SK-N-SH treated with all-trans-retinoic acid at 6 μM for 48 hours (cell line): ENCODE data around the gene PTPRT.

Experiments
- ATAC-seq: fragments of 200-7000 bp; cut with Tn5 transposase; 3 replicates; pipeline ENCODE4 v1.9.1; 2020; ENCODE audit warnings: mild to moderate bottlenecking, moderate library complexity
- ARNTL ChIP-seq: fragments of 450-650 bp; formaldehyde crosslinking; IDR thresholded peaks from 2 replicates; pipeline ENCODE4 v1.5.0; 2020; ENCODE audit warnings: low read depth, mild to moderate bottlenecking, moderate library complexity, borderline replicate concordance
- CREB5 ChIP-seq: fragments of 250-450 bp; sonication (Bioruptor Pico); IDR thresholded peaks from 2 replicates; pipeline ENCODE4 v1.5.1; 2020; ENCODE audit warnings: low read depth, mild to moderate bottlenecking, moderate library complexity
- CSDC2 ChIP-seq: fragments of 250-450 bp; sonication (Bioruptor Pico); IDR thresholded peaks from 2 replicates; pipeline ENCODE4 v1.5.0; 2020; ENCODE audit warnings: mild to moderate bottlenecking, moderate library complexity
- CSRNP3 ChIP-seq: fragments of 250-450 bp; sonication (Bioruptor Pico); IDR thresholded peaks from 2 replicates; pipeline ENCODE4 v1.5.1; 2021; ENCODE audit warnings: mild to moderate bottlenecking, moderate library complexity
- ESRRG ChIP-seq: fragments of 250-450 bp; sonication (Bioruptor Pico); IDR thresholded peaks from 2 replicates; pipeline ENCODE4 v1.6.1; 2021; ENCODE audit warnings: mild to moderate bottlenecking
- GLIS3 ChIP-seq: fragments of 250-450 bp; sonication (Bioruptor Pico); IDR thresholded peaks from 2 replicates; pipeline ENCODE4 v1.5.0; 2020; ENCODE audit warnings: mild to moderate bottlenecking, moderate library complexity
- ISL1 ChIP-seq: fragments of 250-450 bp; sonication (Bioruptor Pico); IDR thresholded peaks from 2 replicates; pipeline ENCODE4 v2.1.2; 2022; ENCODE audit warnings: mild to moderate bottlenecking, moderate library complexity
- PATZ1 ChIP-seq: fragments of 250-450 bp; sonication (Bioruptor Pico); IDR thresholded peaks from 2 replicates; pipeline ENCODE4 v1.8.0; 2020; ENCODE audit warnings: mild to moderate bottlenecking, moderate library complexity, borderline replicate concordance
- POU6F1 ChIP-seq: fragments of 250-450 bp; sonication (Bioruptor Pico); IDR thresholded peaks from 2 replicates; pipeline ENCODE4 v1.8.0; 2021; ENCODE audit warnings: low read depth, mild to moderate bottlenecking, moderate library complexity, borderline replicate concordance
- PPARA ChIP-seq: fragments of 250-450 bp; sonication (Bioruptor Pico); IDR thresholded peaks from 2 replicates; pipeline ENCODE4 v1.5.0; 2020; ENCODE audit warnings: mild to moderate bottlenecking, borderline replicate concordance
- RARB ChIP-seq: fragments of 250-450 bp; sonication (Bioruptor Pico); IDR thresholded peaks from 2 replicates; pipeline ENCODE4 v1.8.0; 2021; ENCODE audit warnings: mild to moderate bottlenecking, moderate library complexity
- TCF4 ChIP-seq: fragments of 250-450 bp; sonication (Bioruptor Pico); IDR thresholded peaks from 2 replicates; pipeline ENCODE4 v1.8.0; 2021; ENCODE audit warnings: mild to moderate bottlenecking, moderate library complexity, borderline replicate concordance
- TOX ChIP-seq: fragments of 250-450 bp; sonication (Bioruptor Pico); IDR thresholded peaks from 2 replicates; pipeline ENCODE4 v1.8.0; 2021; ENCODE audit warnings: mild to moderate bottlenecking, moderate library complexity, borderline replicate concordance
- TSHZ2 ChIP-seq: fragments of 250-450 bp; sonication (Bioruptor Pico); IDR thresholded peaks from 2 replicates; pipeline ENCODE4 v1.5.0; 2020; ENCODE audit warnings: mild to moderate bottlenecking, moderate library complexity
- ZC3H10 ChIP-seq: fragments of 250-450 bp; sonication (Bioruptor Pico); IDR thresholded peaks from 2 replicates; pipeline ENCODE4 v1.5.1; 2021; ENCODE audit warnings: mild to moderate bottlenecking, moderate library complexity
- ZFP3 ChIP-seq: fragments of 250-450 bp; sonication (Bioruptor Pico); IDR thresholded peaks from 2 replicates; pipeline ENCODE4 v1.5.0; 2020; ENCODE audit warnings: mild to moderate bottlenecking, moderate library complexity
- ZFP30 ChIP-seq: fragments of 450-650 bp; formaldehyde crosslinking; IDR thresholded peaks from 2 replicates; pipeline ENCODE4 v1.5.0; 2022; ENCODE audit warnings: mild to moderate bottlenecking, moderate library complexity
- ZNF565 ChIP-seq: fragments of 450-650 bp; formaldehyde crosslinking; conservative IDR thresholded peaks from 2 replicates; pipeline ENCODE4 v1.5.0; 2020; ENCODE audit warnings: low read depth, mild to moderate bottlenecking, moderate library complexity
- ZNF8 ChIP-seq: fragments of 450-650 bp; formaldehyde crosslinking; IDR thresholded peaks from 2 replicates; pipeline ENCODE4 v1.5.0; 2020; ENCODE audit warnings: mild to moderate bottlenecking, moderate library complexity

Gene PTPRT

GRCh38 chr20:42779216-42779615 is 410.5 kb downstream of the PTPRT start:
- no peak for ATAC-seq
- TF ChIP-seq RARB (CRISPR knock-in tag): no peak
- TF ChIP-seq GLIS3 (CRISPR knock-in tag): no peak
- TF ChIP-seq ZFP3 (CRISPR knock-in tag): no peak
- no peak for TF ChIP-seq ZNF565 (CRISPR knock-in tag)
- no peak for TF ChIP-seq TSHZ2 (CRISPR knock-in tag)
- no peak for TF ChIP-seq CSRNP3 (CRISPR knock-in tag)
- no peak for TF ChIP-seq TCF4 (CRISPR knock-in tag)
- TF ChIP-seq ISL1 (CRISPR knock-in tag): no peak
- no peak for TF ChIP-seq PATZ1
- TF ChIP-seq ESRRG (CRISPR knock-in tag): no peak
- no peak for TF ChIP-seq ARNTL (CRISPR knock-in tag)
- no peak for TF ChIP-seq CREB5 (CRISPR knock-in tag)
- no peak for TF ChIP-seq ZC3H10 (CRISPR knock-in tag)
- TF ChIP-seq TOX (CRISPR knock-in tag): no peak
- TF ChIP-seq CSDC2 (CRISPR knock-in tag): no peak

GRCh38 chr20:42775866-42776265 is 413.8 kb downstream of the PTPRT start:
- no peak for TF ChIP-seq ARNTL (CRISPR knock-in tag)
- TF ChIP-seq PATZ1: no peak
- no peak for TF ChIP-seq ZNF8
- no peak for TF ChIP-seq TCF4 (CRISPR knock-in tag)
- TF ChIP-seq PPARA (CRISPR knock-in tag): no peak
- no peak for TF ChIP-seq ZFP30 (CRISPR knock-in tag)
- TF ChIP-seq TOX (CRISPR knock-in tag): no peak
- no peak for TF ChIP-seq ISL1 (CRISPR knock-in tag)
- no peak for TF ChIP-seq GLIS3 (CRISPR knock-in tag)
- TF ChIP-seq CREB5 (CRISPR knock-in tag): no peak
- TF ChIP-seq ZNF565 (CRISPR knock-in tag): no peak
- no peak for TF ChIP-seq CSRNP3 (CRISPR knock-in tag)
- no peak for TF ChIP-seq POU6F1 (CRISPR knock-in tag)
- no peak for TF ChIP-seq ZC3H10 (CRISPR knock-in tag)
- TF ChIP-seq, all 23 proteins: peak for 0
- no peak for ATAC-seq
